Astrocyte (in vitro differentiated cells and primary cell): ENCODE results near the gene EXOC6. TPM values are rescaled to one million over a fixed set of nuclear protein-coding genes. Genes with fewer than 3 reads are reported as not detected.

ENCODE experiments used
- DNase-seq: peaks from one replicate; pipeline ENCODE4 v3.0.0-alpha.2; 2010; ENCODE audit warnings: low read depth
- FAIRE-seq: peaks from 2 replicates; lab custom pipeline; 2011; peaks lifted over from hg19 to GRCh38; lab: Jason Lieb, UNC
- H2AFZ ChIP-seq: 2 replicates; pipeline ENCODE4 v1.6.0; 2012; ENCODE audit warnings: low read depth, low read length, inconsistent platforms
- H3K27ac ChIP-seq: 2 replicates; pipeline ENCODE4 v1.5.1; 2011; ENCODE audit warnings: low read depth, low read length, inconsistent platforms
- H3K27me3 ChIP-seq: 2 replicates; pipeline ENCODE4 v1.6.0; 2011; ENCODE audit warnings: low read length, inconsistent platforms; ENCODE audit not compliant: insufficient read depth
- H3K36me3 ChIP-seq: 2 replicates; pipeline ENCODE4 v1.5.1; 2011; ENCODE audit warnings: low read length, inconsistent platforms; ENCODE audit not compliant: insufficient read depth
- H3K4me1 ChIP-seq: 2 replicates; pipeline ENCODE4 v1.5.1; 2011; ENCODE audit warnings: low read length, inconsistent platforms; ENCODE audit not compliant: insufficient read depth
- H3K4me2 ChIP-seq: 2 replicates; pipeline ENCODE4 v1.6.0; 2012; ENCODE audit warnings: low read length, inconsistent platforms
- H3K4me3 ChIP-seq: 2 replicates; pipeline ENCODE4 v1.5.1; 2011; ENCODE audit warnings: low read depth, mild to moderate bottlenecking, low read length, inconsistent platforms; ENCODE audit not compliant: insufficient read depth
- H3K79me2 ChIP-seq: 2 replicates; pipeline ENCODE4 v1.6.0; 2012; ENCODE audit warnings: mild to moderate bottlenecking, low read length, inconsistent platforms; ENCODE audit not compliant: insufficient read depth
- H3K9ac ChIP-seq: 2 replicates; pipeline ENCODE4 v1.6.0; 2012; ENCODE audit warnings: mild to moderate bottlenecking, low read length, inconsistent platforms
- H3K9me3 ChIP-seq: 2 replicates; pipeline ENCODE4 v1.5.1; 2012; ENCODE audit warnings: low read depth, mild to moderate bottlenecking, low read length, inconsistent platforms; ENCODE audit not compliant: insufficient read depth
- H4K20me1 ChIP-seq: 2 replicates; pipeline ENCODE4 v1.6.0; 2012; ENCODE audit warnings: low read length, inconsistent platforms; ENCODE audit not compliant: insufficient read depth
- H3K27ac Mint-ChIP-seq: one replicate; pipeline ENCODE4 v1.8.0; 2021; ENCODE audit warnings: mild to moderate bottlenecking, mixed read lengths; ENCODE audit not compliant: unreplicated experiment
- H3K27me3 Mint-ChIP-seq: one replicate; pipeline ENCODE4 v1.8.0; 2021; ENCODE audit warnings: low read depth, mixed read lengths; ENCODE audit not compliant: unreplicated experiment
- H3K36me3 Mint-ChIP-seq: one replicate; pipeline ENCODE4 v1.8.0; 2021; ENCODE audit warnings: low read depth, mixed read lengths; ENCODE audit not compliant: unreplicated experiment
- H3K4me1 Mint-ChIP-seq: one replicate; pipeline ENCODE4 v1.8.0; 2021; ENCODE audit warnings: low read depth, mixed read lengths; ENCODE audit not compliant: unreplicated experiment
- H3K4me3 Mint-ChIP-seq: one replicate; pipeline ENCODE4 v1.8.0; 2021; ENCODE audit warnings: mild to moderate bottlenecking, moderate library complexity, mixed read lengths; ENCODE audit not compliant: unreplicated experiment
- H3K9me3 Mint-ChIP-seq: one replicate; pipeline ENCODE4 v1.8.0; 2021; ENCODE audit warnings: mild to moderate bottlenecking, mixed read lengths; ENCODE audit not compliant: unreplicated experiment
- EZH2 ChIP-seq: IDR thresholded peaks from 2 replicates; pipeline ENCODE4 v1.6.1; 2012; ENCODE audit warnings: mild to moderate bottlenecking, low read length, inconsistent platforms; ENCODE audit not compliant: insufficient read depth
- total RNA-seq: library from RNA; stranded (reverse); gene quantifications from 2 replicates; pipeline ENCODE4 v1.2.1, GENCODE V29; 2021
- TF ChIP-seq, protein P1 (sequence below): IDR thresholded peaks from 2 replicates; pipeline ENCODE4 v1.5.1; 2011; ENCODE audit warnings: low read depth, mild to moderate bottlenecking, inconsistent platforms, low read length, moderate library complexity; ENCODE audit not compliant: insufficient read depth

Gene EXOC6
- total RNA-seq, 1 donor from 2014 or later = 4.9 TPM

DNA sequence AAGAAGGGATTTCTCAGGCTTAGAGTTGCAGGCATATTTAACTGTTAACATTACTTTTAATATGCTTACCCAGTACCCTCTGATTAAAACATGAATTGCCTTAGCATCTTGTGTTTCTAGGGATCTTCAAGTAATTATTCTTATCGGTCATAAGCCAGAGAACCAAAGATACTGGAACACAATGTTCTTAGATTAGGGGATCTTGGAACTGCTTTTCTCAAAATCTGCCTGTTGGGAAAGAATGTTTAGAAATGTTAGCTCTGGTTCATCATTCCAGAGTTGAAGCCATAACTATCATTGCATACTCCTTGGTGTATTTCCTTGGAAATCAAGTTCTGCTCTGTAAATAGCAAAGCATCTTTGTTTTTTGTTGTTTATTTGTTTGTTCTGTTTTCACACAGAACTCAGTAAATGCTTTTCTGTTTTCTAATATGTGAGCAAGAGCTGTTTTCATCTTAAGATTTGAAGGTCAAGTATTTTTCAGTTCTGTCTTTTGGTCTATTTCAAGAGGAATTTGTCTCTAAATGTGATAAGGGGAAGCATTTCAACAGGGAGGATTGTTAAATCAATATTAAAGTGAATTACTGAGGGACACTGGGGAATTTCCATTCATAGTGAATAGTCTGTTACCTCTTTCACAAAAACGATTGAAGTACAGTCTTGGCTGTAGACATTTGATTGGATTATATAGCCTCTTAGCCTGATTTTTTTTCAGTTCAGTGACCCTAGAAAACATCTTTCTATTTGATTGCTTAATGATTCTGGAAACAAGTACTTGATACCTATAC is 109.1 kb downstream of the EXOC6 start:
- Histone ChIP-seq H3K4me1 (no peaks in the 10 kb centered on the region), H3K4me3 (no peak overlapping the region), H3K79me2 (no peaks in the 10 kb centered on the region), H3K9ac (no peak overlapping the region), H3K27me3 (no peaks in the 10 kb centered on the region), H2AFZ (no peak overlapping the region), H3K36me3 (no peaks in the 10 kb centered on the region), H3K27ac (no peak overlapping the region), H3K9me3 (no peaks in the 10 kb centered on the region), H4K20me1 (no peaks in the 10 kb centered on the region), H3K4me2 (no peak overlapping the region)
- no peak overlapping the region for H3K27ac Mint-ChIP-seq
- no peaks in the 10 kb centered on the region for H3K36me3 Mint-ChIP-seq
- no peaks in the 10 kb centered on the region for H3K9me3 Mint-ChIP-seq
- H3K4me3 Mint-ChIP-seq = no peak overlapping the region
- DNase-seq (no peak), FAIRE-seq (no peak)
- TF ChIP-seq, protein P1, sequence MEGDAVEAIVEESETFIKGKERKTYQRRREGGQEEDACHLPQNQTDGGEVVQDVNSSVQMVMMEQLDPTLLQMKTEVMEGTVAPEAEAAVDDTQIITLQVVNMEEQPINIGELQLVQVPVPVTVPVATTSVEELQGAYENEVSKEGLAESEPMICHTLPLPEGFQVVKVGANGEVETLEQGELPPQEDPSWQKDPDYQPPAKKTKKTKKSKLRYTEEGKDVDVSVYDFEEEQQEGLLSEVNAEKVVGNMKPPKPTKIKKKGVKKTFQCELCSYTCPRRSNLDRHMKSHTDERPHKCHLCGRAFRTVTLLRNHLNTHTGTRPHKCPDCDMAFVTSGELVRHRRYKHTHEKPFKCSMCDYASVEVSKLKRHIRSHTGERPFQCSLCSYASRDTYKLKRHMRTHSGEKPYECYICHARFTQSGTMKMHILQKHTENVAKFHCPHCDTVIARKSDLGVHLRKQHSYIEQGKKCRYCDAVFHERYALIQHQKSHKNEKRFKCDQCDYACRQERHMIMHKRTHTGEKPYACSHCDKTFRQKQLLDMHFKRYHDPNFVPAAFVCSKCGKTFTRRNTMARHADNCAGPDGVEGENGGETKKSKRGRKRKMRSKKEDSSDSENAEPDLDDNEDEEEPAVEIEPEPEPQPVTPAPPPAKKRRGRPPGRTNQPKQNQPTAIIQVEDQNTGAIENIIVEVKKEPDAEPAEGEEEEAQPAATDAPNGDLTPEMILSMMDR = no peak
- no peak for TF ChIP-seq EZH2
- H3K4me1 Mint-ChIP-seq = no peaks in the 10 kb centered on the region
- H3K27me3 Mint-ChIP-seq = no peaks in the 10 kb centered on the region

- Histone ChIP-seq H3K27ac (no peak overlapping the region), H3K79me2 (no peaks in the 10 kb centered on the region), H3K9ac (no peak overlapping the region), H3K4me3 (no peak overlapping the region), H3K27me3 (no peaks in the 10 kb centered on the region), H3K4me1 (no peaks in the 10 kb centered on the region), H2AFZ (no peak overlapping the region), H3K36me3 (no peaks in the 10 kb centered on the region), H3K4me2 (no peak overlapping the region), H4K20me1 (no peaks in the 10 kb centered on the region), H3K9me3 (no peaks in the 10 kb centered on the region)
- Mint-ChIP-seq H3K9me3 (no peaks in the 10 kb centered on the region), H3K4me3 (no peak overlapping the region), H3K4me1 (no peaks in the 10 kb centered on the region), H3K27me3 (no peaks in the 10 kb centered on the region), H3K27ac (no peak overlapping the region), H3K36me3 (no peaks in the 10 kb centered on the region)
- FAIRE-seq (no peak), DNase-seq (no peak)
- TF ChIP-seq, protein P1 = no peak
- TF ChIP-seq EZH2 = no peak
Measured at GRCh38 chr10:92961638-92962037, 113.3 kb downstream of the EXOC6 start.

- no peaks in the 10 kb centered on the region for H3K79me2 ChIP-seq
- H3K27ac ChIP-seq = peak overlapping the region; percentile 33
- H3K4me1 ChIP-seq = no peaks in the 10 kb centered on the region
- no peaks in the 10 kb centered on the region for H4K20me1 ChIP-seq
- peak overlapping the region; percentile 53 for H3K4me2 ChIP-seq
- Mint-ChIP-seq H3K27ac (no peak overlapping the region), H3K27me3 (no peaks in the 10 kb centered on the region), H3K4me1 (no peaks in the 10 kb centered on the region), H3K36me3 (no peaks in the 10 kb centered on the region), H3K9me3 (no peaks in the 10 kb centered on the region), H3K4me3 (no peak overlapping the region)
- no peaks in the 10 kb centered on the region for H3K36me3 ChIP-seq
- TF ChIP-seq, protein P1 = peak; percentile 57
- TF ChIP-seq EZH2 = no peak
- FAIRE-seq (no peak), DNase-seq (peak; percentile 37)
- no peak overlapping the region for H3K4me3 ChIP-seq
- no peaks in the 10 kb centered on the region for H3K27me3 ChIP-seq
- peak overlapping the region; percentile 34 for H3K9ac ChIP-seq
- H2AFZ ChIP-seq = peak overlapping the region; percentile 22
- no peaks in the 10 kb centered on the region for H3K9me3 ChIP-seq
Measured at GRCh38 chr10:92965314-92965713, 117.0 kb downstream of the EXOC6 start.
